Heart right ventricle (tissue), 16 donors: ENCODE results near the gene PCSK5. TPM values are rescaled to one million over a fixed set of nuclear protein-coding genes. Genes with fewer than 3 reads are reported as not detected.
A peak's percentile ranks its signal among the peaks of the same experiment; 100 is the strongest.

Experiments used
- ATAC-seq, 8 donors: fragments of 200-7000 bp; cut with Tn5 transposase; one replicate each; pipeline ENCODE4 v1.9.1; 2020; ENCODE audit warnings: mild to moderate bottlenecking in 8 of 8, moderate library complexity in 8 of 8, moderate number of reproducible peaks in 1 of 8
- DNase-seq, 2 donors: peaks; one replicate each; pipeline ENCODE4 v3.0.0-alpha.2; 2020
- H3K27ac ChIP-seq, 10 donors: fragments of 200-600 bp; sonication (generic) in 2 of 10; one replicate each; pipeline versions ENCODE4 v1.5.0 to v1.8.0; 2020 to 2022; ENCODE audit warnings: mild to moderate bottlenecking in 3 of 10
- H3K27me3 ChIP-seq, 7 donors: fragments of 200-600 bp; one replicate each; pipeline ENCODE4 v1.8.0; 2021 to 2022; ENCODE audit warnings: mild to moderate bottlenecking in 2 of 7
- H3K36me3 ChIP-seq, 9 donors: fragments of 200-600 bp; sonication (generic) in 1 of 9; one replicate each; pipeline versions ENCODE4 v1.5.0 to v1.8.0; 2020 to 2022; ENCODE audit warnings: mild to moderate bottlenecking in 2 of 9
- H3K4me1 ChIP-seq, 9 donors: fragments of 200-600 bp; sonication (generic) in 1 of 9; one replicate each; pipeline versions ENCODE4 v1.5.0 to v1.8.0; 2020 to 2022; ENCODE audit warnings: mild to moderate bottlenecking in 4 of 9
- H3K4me3 ChIP-seq, 10 donors: fragments of 200-600 bp; sonication (generic) in 2 of 10; one replicate each; pipeline versions ENCODE4 v1.5.0 to v1.8.0; 2020 to 2022; ENCODE audit warnings: mild to moderate bottlenecking in 7 of 10, moderate library complexity in 2 of 10
- H3K9me3 ChIP-seq, 11 donors: fragments of 200-600 bp in 10 of 11; sonication (generic) in 2 of 11; one replicate each; pipeline versions ENCODE4 v1.5.0 to v1.8.0; 2013 to 2022; ENCODE audit warnings: mild to moderate bottlenecking in 2 of 11, control low read depth in 1 of 11, moderate library complexity in 1 of 11
- CTCF ChIP-seq, 9 donors: fragments of 200-600 bp; sonication (generic) in 2 of 9; IDR thresholded peaks; one replicate each; pipeline versions ENCODE4 v1.5.0 to v1.8.0; 2021 to 2022; ENCODE audit warnings: antibody characterized with exemption in 9 of 9, mild to moderate bottlenecking in 5 of 9, moderate library complexity in 1 of 9
- WGBS, 2 donors: extraction: QIAGEN DNeasy Blood & Tissue Kit; methylation state at CpG; one replicate each; pipeline ENCODE4 v1.1.7; 2013; ENCODE audit warnings: inconsistent platforms in 1 of 2; 5-methylcytosine and 5-hydroxymethylcytosine counted together
- intact Hi-C, 10 donors: fragments of 100-400 bp; cut with DNase I; formaldehyde crosslinking; loops; one replicate each; pipeline versions ENCODE4 v1.11.1 to v1.14.2; 2022
- polyA plus RNA-seq, 2 donors: library from polyadenylated mRNA; stranded (reverse); fragments of 200-250 nt; gene quantifications; one replicate each; pipeline ENCODE4 v1.2.3, GENCODE V29; 2013
- total RNA-seq, 10 donors: library from RNA; stranded (reverse); fragmentation: NEBNext Ultra II Directional in 3 of 10; extraction: Animal tissue kit (Norgen Biotek cat#: 25700) in 3 of 10; gene quantifications; one replicate each; pipeline versions ENCODE4 v1.2.1 to v1.2.4, GENCODE V29; 2021 to 2023
- donor health status: Arrhythmogenic right ventricular cardiomyopathy.
- donor health status: ischemic (EF 13 %, LVEDD 7.1; RV severe dilation, severe dysfunction).
- donor health status: healthy with polysubstance abuse.
- donor health status: DM: no; HTN: yes; CAD: no.
- donor health status: DM: no; HTN: no; CAD: no.
- donor health status: ischemic (EF 25% LVEDD 6.9; RV normal size, moderate dysfunction).
- donor health status: ischemic (EF 25% LVEDD 5.7; RV mildly dilated, moderate dysfunction).
- donor health status: healthy.
- donor health status: DM: yes; HTN: yes; CAD: no.
- donor health status: Ischemic cardiomyopathy.
- donor health status: ischemic (EF 35%, LVEDD 5.7; RV mildly dilated, moderate dysfunction).
- donor health status: nonischemic (EF 11% LVEDD 7.7; RV severe dilation, severe dysfunction).
- donor health status: DM: yes; HTN: yes; CAD: no.
- donor health status: PGD.
- donor health status: ischemic (EF 29% LVEDD 5.4; RV normal size, mild dysfunction).
- donor health status: nonischemic (EF 23%, LVEDD 6.1; RV moderate dilation, normal function).

Gene PCSK5
- total and polyA plus RNA-seq, 12 donors = 1.8 to 8.3 (median 5.7) TPM

DNA sequence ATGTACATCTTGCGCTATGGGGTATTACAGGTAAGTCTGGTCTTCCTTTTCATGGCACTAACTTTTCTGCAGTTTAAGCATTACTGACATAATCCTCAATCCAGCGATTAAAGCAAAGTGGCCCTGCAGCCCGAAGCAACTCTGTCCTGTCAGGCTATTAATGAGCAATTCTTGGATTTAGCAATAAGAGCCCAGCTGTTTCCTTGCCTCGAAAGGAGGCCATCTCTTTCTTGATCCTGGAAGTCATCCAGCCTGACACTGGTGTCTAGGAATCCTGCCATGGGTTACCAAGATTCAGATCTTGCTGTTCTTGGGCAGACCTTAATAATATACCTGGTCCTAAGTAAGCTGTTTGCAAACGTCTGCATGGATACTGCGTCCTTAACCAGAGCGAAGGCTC, 401.8 kb downstream of the PCSK5 start:
- no peak for DNase-seq
- peak overlapping the region in 3 of 10 donors; percentile 29 to 62 (median 30) for H3K27ac ChIP-seq
- H3K36me3 ChIP-seq = no peaks in the 10 kb centered on the region
- peaks cover 0 to 13% (median 0%) of the 10 kb centered on the region in 9 donors for H3K4me1 ChIP-seq
- H3K27me3 ChIP-seq = peaks cover 0 to 8% (median 0%) of the 10 kb centered on the region in 7 donors
- H3K9me3 ChIP-seq = no peaks in the 10 kb centered on the region
- WGBS, 2 donors = 67 to 73% methylated on average over 7 of the region's 7 CpGs
- H3K4me3 ChIP-seq = peak overlapping the region in 6 of 10 donors; percentile 1 to 18 (median 13)
- ATAC-seq = peak in 5 of 8 donors; percentile 34 to 78 (median 53)
- intact Hi-C loops = loop anchor here in 6 of 10 donors (2.0 to 10.0 kb wide), 6 partner anchors 35 to 1087 kb away; partner anchors contain the start of gene PCSK5 (in 1 of the 6)
- TF ChIP-seq CTCF (IDR thresholded peaks at IDR 0.05) = no peak

GRCh38 chr9:76292658-76293057, 402.2 kb downstream of the PCSK5 start:
- Histone ChIP-seq H3K9me3 (no peaks in the 10 kb centered on the region), H3K27ac (peak overlapping the region in 3 of 10 donors; percentile 29 to 62 (median 30)), H3K36me3 (no peaks in the 10 kb centered on the region), H3K27me3 (peaks cover 0 to 9% (median 0%) of the 10 kb centered on the region in 7 donors), H3K4me3 (peak overlapping the region in 6 of 10 donors; percentile 1 to 18 (median 13)), H3K4me1 (peaks cover 0 to 17% (median 0%) of the 10 kb centered on the region in 9 donors)
- intact Hi-C loops = loop anchor here in 6 of 10 donors (2.0 to 10.0 kb wide), 6 partner anchors 36 to 1088 kb away; partner anchors contain the start of gene PCSK5 (in 1 of the 6)
- 51 to 61% methylated on average over 5 of the region's 5 CpGs for WGBS, 2 donors
- no peak for TF ChIP-seq CTCF (IDR thresholded peaks at IDR 0.05)
- ATAC-seq (peak in 5 of 8 donors; percentile 35 to 71 (median 54)), DNase-seq (no peak)

GRCh38 chr9:76294301-76294700, 403.8 kb downstream of the PCSK5 start:
- H3K27ac ChIP-seq = no peak overlapping the region
- no peak overlapping the region for H3K4me3 ChIP-seq
- TF ChIP-seq CTCF (IDR thresholded peaks at IDR 0.05) = no peak
- peaks cover 0 to 9% (median 0%) of the 10 kb centered on the region in 7 donors for H3K27me3 ChIP-seq
- peaks cover 0 to 27% (median 0%) of the 10 kb centered on the region in 9 donors for H3K4me1 ChIP-seq
- 60 to 63% methylated on average over 5 of the region's 5 CpGs for WGBS, 2 donors
- H3K36me3 ChIP-seq = no peaks in the 10 kb centered on the region
- no peaks in the 10 kb centered on the region for H3K9me3 ChIP-seq
- intact Hi-C loops = loop anchor here in 5 of 10 donors (10.0 kb wide), 5 partner anchors 400 to 1090 kb away; partner anchors contain the start of gene PCSK5 (in 1 of the 5)
- ATAC-seq (no peak), DNase-seq (no peak)

- peak overlapping the region in 3 of 10 donors; percentile 4 to 50 (median 17) for H3K27ac ChIP-seq
- DNase-seq = no peak
- no peak for ATAC-seq
- TF ChIP-seq CTCF (IDR thresholded peaks at IDR 0.05) = no peak
- no peaks in the 10 kb centered on the region for H3K36me3 ChIP-seq
- no peak overlapping the region for H3K4me3 ChIP-seq
- 80 to 81% methylated on average over 11 of the region's 11 CpGs for WGBS, 2 donors
- no peaks in the 10 kb centered on the region for H3K9me3 ChIP-seq
- intact Hi-C loops = loop anchor here in 6 of 10 donors (5.0 to 10.0 kb wide), 6 partner anchors 74 to 1092 kb away; partner anchors contain the start of gene PCSK5 (in 1 of the 6)
- H3K27me3 ChIP-seq = peaks cover 0 to 9% (median 0%) of the 10 kb centered on the region in 7 donors
- H3K4me1 ChIP-seq = peaks cover 0 to 27% (median 0%) of the 10 kb centered on the region in 9 donors
These were observed 406.3 kb downstream of the PCSK5 start for GRCh38 chr9:76296561-76297310.
